Liver (tissue), 3 donors: ENCODE results near the gene NANOG.

ENCODE experiments used
- ATF3 ChIP-seq: IDR thresholded peaks from 2 replicates; pipeline ENCODE4 v1.6.1; 2016; ENCODE audit warnings: antibody characterized with exemption
- CTCF ChIP-seq: fragments of 150-350 bp; IDR thresholded peaks from 2 replicates; pipeline ENCODE4 v1.5.1; 2017; ENCODE audit warnings: improper control_type of control experiment, low read depth, low read length; ENCODE audit not compliant: missing input control
- EGR1 ChIP-seq, 2 donors: IDR thresholded peaks; 2 replicates each; pipeline ENCODE4 v1.6.1; 2016 to 2018; ENCODE audit warnings: antibody characterized with exemption in 2 of 2, low read depth in 2 of 2
- FOXA1 ChIP-seq: IDR thresholded peaks from 2 replicates; pipeline ENCODE4 v1.6.1; 2016; ENCODE audit warnings: antibody characterized with exemption
- GABPA ChIP-seq, 2 donors: IDR thresholded peaks in 1 of 2; conservative IDR thresholded peaks in 1 of 2; 2 replicates each; pipeline ENCODE4 v1.6.1; 2016; ENCODE audit warnings: antibody characterized with exemption in 2 of 2, mild to moderate bottlenecking in 1 of 2, moderate library complexity in 1 of 2
- HNF4G ChIP-seq: IDR thresholded peaks from 2 replicates; pipeline ENCODE4 v1.6.1; 2016; ENCODE audit warnings: antibody characterized with exemption
- RAD21 ChIP-seq, 2 donors: IDR thresholded peaks; 2 replicates each; pipeline ENCODE4 v1.6.1; 2016; ENCODE audit warnings: antibody characterized with exemption in 2 of 2, mild to moderate bottlenecking in 2 of 2
- SP1 ChIP-seq: IDR thresholded peaks from 2 replicates; pipeline ENCODE4 v1.6.1; 2018; ENCODE audit warnings: antibody characterized with exemption, mild to moderate bottlenecking
- TAF1 ChIP-seq: conservative IDR thresholded peaks from 2 replicates; pipeline ENCODE4 v1.6.1; 2016; ENCODE audit warnings: antibody characterized with exemption, mild to moderate bottlenecking
- YY1 ChIP-seq: IDR thresholded peaks from 2 replicates; pipeline ENCODE4 v1.6.1; 2016; ENCODE audit warnings: antibody characterized with exemption, mild to moderate bottlenecking
- TF ChIP-seq, protein P1 (sequence below): IDR thresholded peaks from 2 replicates; pipeline ENCODE4 v1.6.1; 2016; ENCODE audit warnings: antibody characterized with exemption
- TF ChIP-seq, protein P2 (sequence below): IDR thresholded peaks from 2 replicates; pipeline ENCODE4 v1.6.1; 2016; ENCODE audit warnings: antibody characterized with exemption, mild to moderate bottlenecking
- donor health status: healthy.
- donor health status: healthy.

- no peak for TF ChIP-seq SP1
- TF ChIP-seq, protein P1, sequence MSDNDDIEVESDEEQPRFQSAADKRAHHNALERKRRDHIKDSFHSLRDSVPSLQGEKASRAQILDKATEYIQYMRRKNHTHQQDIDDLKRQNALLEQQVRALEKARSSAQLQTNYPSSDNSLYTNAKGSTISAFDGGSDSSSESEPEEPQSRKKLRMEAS, result no peak
- no peak for TF ChIP-seq CTCF
- TF ChIP-seq YY1, result no peak
- TF ChIP-seq TAF1, result no peak
- TF ChIP-seq, protein P2, sequence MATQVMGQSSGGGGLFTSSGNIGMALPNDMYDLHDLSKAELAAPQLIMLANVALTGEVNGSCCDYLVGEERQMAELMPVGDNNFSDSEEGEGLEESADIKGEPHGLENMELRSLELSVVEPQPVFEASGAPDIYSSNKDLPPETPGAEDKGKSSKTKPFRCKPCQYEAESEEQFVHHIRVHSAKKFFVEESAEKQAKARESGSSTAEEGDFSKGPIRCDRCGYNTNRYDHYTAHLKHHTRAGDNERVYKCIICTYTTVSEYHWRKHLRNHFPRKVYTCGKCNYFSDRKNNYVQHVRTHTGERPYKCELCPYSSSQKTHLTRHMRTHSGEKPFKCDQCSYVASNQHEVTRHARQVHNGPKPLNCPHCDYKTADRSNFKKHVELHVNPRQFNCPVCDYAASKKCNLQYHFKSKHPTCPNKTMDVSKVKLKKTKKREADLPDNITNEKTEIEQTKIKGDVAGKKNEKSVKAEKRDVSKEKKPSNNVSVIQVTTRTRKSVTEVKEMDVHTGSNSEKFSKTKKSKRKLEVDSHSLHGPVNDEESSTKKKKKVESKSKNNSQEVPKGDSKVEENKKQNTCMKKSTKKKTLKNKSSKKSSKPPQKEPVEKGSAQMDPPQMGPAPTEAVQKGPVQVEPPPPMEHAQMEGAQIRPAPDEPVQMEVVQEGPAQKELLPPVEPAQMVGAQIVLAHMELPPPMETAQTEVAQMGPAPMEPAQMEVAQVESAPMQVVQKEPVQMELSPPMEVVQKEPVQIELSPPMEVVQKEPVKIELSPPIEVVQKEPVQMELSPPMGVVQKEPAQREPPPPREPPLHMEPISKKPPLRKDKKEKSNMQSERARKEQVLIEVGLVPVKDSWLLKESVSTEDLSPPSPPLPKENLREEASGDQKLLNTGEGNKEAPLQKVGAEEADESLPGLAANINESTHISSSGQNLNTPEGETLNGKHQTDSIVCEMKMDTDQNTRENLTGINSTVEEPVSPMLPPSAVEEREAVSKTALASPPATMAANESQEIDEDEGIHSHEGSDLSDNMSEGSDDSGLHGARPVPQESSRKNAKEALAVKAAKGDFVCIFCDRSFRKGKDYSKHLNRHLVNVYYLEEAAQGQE, result no peak
- no peak for TF ChIP-seq RAD21 (IDR thresholded peaks at IDR 0.05)
- TF ChIP-seq ATF3, result no peak
- no peak for TF ChIP-seq GABPA (IDR thresholded peaks at IDR 0.05 in 1 of 2, conservative IDR thresholded peaks at IDR 0.05 in 1 of 2)
- TF ChIP-seq HNF4G, result no peak
- TF ChIP-seq EGR1 (IDR thresholded peaks at IDR 0.05; ENCODE audit: low read depth in 2 of 2), result no peak
- no peak for TF ChIP-seq FOXA1
Observed at GRCh38 chr12:7787574-7788293, 1.5 kb upstream of the NANOG start.
